Endometrial microvascular endothelial cells (primary cell): Measurements from ENCODE around the gene VPS37C. TPM values are rescaled to one million over a fixed set of nuclear protein-coding genes. Genes with fewer than 3 reads are reported as not detected.

Experiments used
- in situ Hi-C: cut with HindIII; loops from 2 replicates; pipeline ENCODE4 v1.10.0; 2017; ENCODE audit warnings: low sequenced_read_pairs, low pct_unique_long_range_greater_than_20kb; ENCODE audit errors: inconsistent ontology term
- total RNA-seq: library from RNA; depleted of rRNA; stranded (reverse); fragments of >200 nt; gene quantifications from one replicate; pipeline ENCODE4 v1.2.3, GENCODE V29; 2015; ENCODE audit errors: inconsistent ontology term

The VPS37C gene
- total RNA-seq, 1 donor from 2014 or later: 20.4 TPM

GRCh38 chr11:61124574-61125309 is 36.5 kb downstream of the VPS37C start:
- in situ Hi-C loops: no loop called here

GRCh38 chr11:61123775-61124571 is 37.3 kb downstream of the VPS37C start:
- in situ Hi-C loops: no loop called here

DNA sequence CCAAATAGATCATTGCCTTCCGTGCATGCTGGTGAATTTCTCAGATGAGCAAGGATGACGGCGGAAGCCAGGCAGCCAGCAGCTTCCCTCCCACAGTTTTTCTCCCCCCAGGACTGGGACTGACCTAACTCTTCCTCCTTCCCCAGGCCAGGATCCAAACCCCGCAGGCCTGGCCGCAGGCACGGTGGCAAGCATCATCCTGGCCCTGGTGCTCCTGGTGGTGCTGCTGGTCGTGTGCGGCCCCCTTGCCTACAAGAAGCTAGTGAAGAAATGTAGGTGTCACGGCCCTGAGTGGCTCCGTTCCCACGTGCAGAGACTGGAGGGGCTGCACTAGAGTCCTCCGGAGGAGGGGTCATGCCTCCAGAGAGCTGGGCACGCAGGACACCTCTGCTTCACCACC is 38.5 kb downstream of the VPS37C start:
- in situ Hi-C loops: no loop called here

GRCh38 chr11:61121917-61122316 is 39.3 kb downstream of the VPS37C start:
- in situ Hi-C loops: no loop called here

DNA sequence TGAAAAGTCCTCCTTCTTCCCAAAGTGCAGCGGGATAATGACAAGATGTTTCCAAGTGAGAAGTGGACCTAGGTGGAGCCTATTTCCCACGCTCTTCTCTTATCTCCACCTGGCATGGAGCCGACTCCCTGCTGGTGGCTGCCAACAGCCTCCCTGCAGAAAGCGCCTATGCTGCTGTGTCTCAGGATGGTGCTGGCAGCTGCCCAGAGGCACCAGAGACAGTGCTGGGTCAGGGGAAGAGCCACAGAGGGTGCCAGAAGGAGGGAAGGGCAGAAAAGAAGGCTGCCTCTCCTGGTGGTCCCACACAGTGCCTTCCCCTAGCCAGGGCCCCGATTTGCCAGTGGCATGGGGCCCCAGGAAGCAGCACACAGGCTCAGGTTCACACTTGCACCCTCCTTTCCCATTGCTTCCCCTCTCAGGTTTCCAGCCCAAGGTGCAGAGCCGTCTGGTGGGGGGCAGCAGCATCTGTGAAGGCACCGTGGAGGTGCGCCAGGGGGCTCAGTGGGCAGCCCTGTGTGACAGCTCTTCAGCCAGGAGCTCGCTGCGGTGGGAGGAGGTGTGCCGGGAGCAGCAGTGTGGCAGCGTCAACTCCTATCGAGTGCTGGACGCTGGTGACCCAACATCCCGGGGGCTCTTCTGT is 39.9 kb downstream of the VPS37C start:
- in situ Hi-C loops: no loop called here

DNA sequence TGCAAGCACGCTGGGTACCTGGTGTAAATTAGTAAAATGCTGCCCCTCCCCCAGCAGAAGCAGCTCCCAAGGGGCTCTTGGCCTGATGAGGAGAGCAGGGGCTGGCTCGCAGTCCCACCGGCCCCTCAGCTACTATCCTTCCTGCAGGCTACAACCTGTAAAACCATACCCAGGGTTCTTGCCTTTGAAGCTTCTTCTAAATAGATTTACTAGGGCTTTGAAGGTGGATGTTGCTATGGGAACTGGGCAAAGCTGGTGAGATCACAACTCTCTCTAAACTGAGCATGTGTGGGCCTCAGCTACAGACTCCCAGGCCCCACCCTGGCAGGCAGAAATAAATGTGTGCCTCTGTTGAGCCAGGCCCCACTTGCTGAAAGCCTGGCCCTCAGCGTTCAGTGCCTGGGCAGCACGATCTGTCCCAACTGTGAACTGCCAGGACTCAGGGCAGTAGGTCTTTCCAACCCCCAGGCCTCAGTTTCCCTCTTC is 40.5 kb downstream of the VPS37C start:
- in situ Hi-C loops: no loop called here

DNA sequence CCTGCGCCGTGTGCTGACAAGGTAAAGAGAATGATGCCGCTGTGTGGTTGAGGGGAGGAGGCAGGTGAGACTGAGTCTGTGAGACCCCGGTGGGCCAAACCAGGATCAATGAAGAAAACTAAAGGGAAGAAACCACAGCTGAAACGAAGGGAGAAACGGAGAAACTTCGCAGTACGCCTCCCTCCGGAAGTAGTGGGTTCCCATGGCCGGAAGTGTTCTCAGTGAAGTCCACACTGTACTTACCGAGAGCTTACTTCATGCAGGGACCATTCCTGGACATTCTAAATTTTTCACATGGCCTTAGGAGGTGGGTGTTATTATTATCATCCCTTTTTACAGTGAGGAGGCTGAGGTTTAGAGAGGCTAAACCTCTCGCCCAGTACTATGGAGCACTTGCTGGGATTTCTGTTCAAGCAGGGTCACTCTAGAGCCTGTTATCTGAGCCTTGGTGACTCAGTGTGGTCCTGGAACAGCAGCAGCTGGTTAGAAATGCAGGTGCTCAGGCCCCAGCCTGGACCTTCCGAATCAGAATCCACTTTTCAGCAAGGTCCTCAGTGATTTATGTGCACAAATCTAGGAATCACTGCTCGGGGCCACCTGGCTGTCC is 41.0 kb downstream of the VPS37C start:
- in situ Hi-C loops: no loop called here

DNA sequence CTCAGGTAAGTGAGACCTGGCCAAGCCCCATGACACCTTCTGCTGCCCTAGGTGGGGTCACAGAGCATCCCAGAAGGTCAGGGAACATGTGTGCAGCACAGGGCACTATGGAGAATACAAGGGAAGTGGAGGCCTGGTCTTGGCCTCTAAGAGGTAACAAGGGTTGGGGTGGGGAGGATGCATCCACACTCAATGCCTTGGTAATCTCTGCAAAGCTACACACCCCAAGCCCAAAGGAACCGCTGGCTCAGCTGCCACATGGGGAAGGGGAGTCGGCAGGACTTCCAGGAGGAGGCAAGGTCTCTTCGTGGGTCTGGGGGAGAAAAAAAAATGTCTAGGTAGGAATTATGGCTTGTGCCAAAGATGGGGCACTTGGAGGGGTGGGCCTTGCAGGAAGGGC is 41.7 kb downstream of the VPS37C start:
- in situ Hi-C loops: no loop called here

DNA sequence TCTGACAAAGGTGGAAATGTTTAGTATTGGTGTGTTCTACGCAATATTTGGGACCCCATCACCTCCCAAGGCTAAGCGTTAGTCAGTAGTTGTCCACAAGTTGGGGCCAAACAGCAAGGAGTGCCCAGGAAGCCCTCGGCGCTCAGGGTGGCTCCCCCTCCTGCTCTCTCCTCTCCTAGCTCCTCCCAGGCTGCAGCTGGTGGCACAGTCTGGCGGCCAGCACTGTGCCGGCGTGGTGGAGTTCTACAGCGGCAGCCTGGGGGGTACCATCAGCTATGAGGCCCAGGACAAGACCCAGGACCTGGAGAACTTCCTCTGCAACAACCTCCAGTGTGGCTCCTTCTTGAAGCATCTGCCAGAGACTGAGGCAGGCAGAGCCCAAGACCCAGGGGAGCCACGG is 42.2 kb downstream of the VPS37C start:
- in situ Hi-C loops: no loop called here

DNA sequence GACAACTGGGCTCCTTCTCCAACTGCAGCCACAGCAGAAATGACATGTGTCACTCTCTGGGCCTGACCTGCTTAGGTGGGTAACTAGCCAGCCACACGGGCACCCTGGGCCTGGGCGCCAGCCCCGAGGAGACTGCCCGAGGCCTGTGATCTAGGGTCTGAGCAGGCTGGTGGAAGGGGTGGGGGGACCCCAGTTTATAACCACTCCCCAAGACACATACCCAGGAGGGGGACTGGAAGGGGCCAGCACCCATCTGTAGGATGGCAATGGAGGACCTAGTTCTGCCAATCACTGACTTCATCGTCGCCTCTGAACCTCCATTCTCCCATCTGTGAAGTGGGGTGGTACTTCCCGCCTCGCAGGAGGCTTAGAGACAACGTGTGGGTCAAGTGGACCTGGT is 42.8 kb downstream of the VPS37C start:
- in situ Hi-C loops: no loop called here

DNA sequence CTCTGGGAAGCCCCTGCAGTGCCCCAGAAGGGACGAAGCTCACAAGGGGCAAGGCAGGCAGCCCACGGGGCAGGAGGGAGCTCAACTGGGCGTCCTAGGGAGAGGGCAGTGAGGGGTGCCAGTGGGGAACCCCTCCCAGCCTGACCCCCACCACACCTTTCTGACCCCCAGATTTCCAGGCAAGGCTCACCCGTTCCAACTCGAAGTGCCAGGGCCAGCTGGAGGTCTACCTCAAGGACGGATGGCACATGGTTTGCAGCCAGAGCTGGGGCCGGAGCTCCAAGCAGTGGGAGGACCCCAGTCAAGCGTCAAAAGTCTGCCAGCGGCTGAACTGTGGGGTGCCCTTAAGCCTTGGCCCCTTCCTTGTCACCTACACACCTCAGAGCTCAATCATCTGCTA is 43.2 kb downstream of the VPS37C start:
- in situ Hi-C loops: no loop called here

GRCh38 chr11:61117168-61117520 is 44.1 kb downstream of the VPS37C start:
- in situ Hi-C loops: no loop called here

- in situ Hi-C loops: no loop called here
These were observed 44.6 kb downstream of the VPS37C start for GRCh38 chr11:61116426-61117167.

DNA sequence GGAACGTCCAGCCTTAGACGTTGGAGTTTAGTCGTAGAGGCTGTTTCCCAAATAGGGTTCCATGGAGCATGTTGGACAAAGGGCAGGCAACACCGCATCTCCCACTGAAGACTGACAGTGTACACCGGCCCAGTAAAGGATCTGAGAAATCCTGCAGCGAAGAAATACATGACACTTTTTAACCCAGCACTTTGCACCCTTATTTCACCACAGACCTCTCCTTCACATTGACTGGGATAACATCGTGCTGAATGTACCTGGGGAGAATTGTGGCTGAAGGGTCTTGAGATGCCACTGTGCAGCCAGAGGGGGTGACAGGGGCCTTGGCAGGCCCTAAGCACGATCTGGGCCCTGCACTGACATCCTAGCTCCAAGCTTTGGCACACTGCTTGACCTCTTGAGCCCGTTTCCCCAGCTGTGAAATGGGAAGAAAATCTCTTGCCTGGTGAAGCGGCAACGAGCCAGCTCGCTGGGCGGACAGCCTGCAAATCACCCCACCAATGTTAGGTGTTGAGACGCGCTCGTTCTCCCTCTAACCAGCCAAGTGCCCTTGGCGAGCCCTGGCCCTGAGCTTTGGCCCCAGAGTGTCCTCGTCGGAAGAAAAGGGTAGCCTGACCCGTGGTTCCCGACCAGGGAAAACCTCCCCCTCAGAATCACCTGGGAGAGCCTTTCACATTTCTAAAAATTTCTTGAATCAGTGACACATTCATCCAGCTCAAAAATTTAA is 45.6 kb downstream of the VPS37C start:
- in situ Hi-C loops: no loop called here

GRCh38 chr11:61114913-61115312 is 46.3 kb downstream of the VPS37C start:
- in situ Hi-C loops: no loop called here

- in situ Hi-C loops: no loop called here
These were observed 48.0 kb downstream of the VPS37C start for GRCh38 chr11:61113201-61113600.

GRCh38 chr11:61112575-61112974 is 48.7 kb downstream of the VPS37C start:
- in situ Hi-C loops: no loop called here

GRCh38 chr11:61111786-61112517 is 49.3 kb downstream of the VPS37C start:
- in situ Hi-C loops: no loop called here
